ENCODE data around the gene FOXD1. TPM values are rescaled to one million over a fixed set of nuclear protein-coding genes. Genes with fewer than 3 reads are reported as not detected.

The FOXD1 gene
- polyA plus RNA-seq, 2 of the 4 experiments (the other 2 are of a cell fraction): 2.2 to 8.2 TPM

DNA sequence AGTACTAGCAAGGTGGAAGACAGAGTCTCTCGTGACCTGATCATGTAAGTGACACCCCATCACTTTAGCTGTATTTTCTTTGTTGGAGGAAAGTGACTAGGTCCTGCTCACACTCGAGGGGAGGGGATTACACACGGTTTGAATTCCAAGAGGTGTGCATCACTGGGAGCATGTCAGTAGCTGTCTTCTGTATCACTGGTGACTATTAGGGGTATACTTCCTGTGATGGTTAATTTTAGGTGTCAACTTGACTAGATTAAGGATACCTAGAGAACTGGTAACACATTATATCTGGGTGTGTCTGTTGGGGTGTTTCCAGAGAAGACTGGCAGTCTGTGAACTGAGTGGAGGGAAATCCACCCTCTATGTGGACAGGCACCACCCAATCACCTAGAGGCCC lies 22.5 kb downstream of the FOXD1 start:
- WGBS (ENCODE audit: missing lambda C conversion rate): 33% methylated on average over 3 of the region's 3 CpGs
- no peak for TF ChIP-seq POLR2A (IDR thresholded peaks at IDR 0.05; ENCODE audit: low read length)
- TF ChIP-seq, protein P1, sequence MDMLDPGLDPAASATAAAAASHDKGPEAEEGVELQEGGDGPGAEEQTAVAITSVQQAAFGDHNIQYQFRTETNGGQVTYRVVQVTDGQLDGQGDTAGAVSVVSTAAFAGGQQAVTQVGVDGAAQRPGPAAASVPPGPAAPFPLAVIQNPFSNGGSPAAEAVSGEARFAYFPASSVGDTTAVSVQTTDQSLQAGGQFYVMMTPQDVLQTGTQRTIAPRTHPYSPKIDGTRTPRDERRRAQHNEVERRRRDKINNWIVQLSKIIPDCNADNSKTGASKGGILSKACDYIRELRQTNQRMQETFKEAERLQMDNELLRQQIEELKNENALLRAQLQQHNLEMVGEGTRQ (IDR thresholded peaks at IDR 0.05): no peak
- TF ChIP-seq, protein P2, sequence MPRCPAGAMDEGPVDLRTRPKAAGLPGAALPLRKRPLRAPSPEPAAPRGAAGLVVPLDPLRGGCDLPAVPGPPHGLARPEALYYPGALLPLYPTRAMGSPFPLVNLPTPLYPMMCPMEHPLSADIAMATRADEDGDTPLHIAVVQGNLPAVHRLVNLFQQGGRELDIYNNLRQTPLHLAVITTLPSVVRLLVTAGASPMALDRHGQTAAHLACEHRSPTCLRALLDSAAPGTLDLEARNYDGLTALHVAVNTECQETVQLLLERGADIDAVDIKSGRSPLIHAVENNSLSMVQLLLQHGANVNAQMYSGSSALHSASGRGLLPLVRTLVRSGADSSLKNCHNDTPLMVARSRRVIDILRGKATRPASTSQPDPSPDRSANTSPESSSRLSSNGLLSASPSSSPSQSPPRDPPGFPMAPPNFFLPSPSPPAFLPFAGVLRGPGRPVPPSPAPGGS (IDR thresholded peaks at IDR 0.05): no peak
- DNase-seq (ENCODE audit: low read depth in 1 of 2, low spot score in 1 of 2) (no peak), FAIRE-seq (no peak), ATAC-seq (no peak)
- Histone ChIP-seq H3K9me3 (no peaks in the 10 kb centered on the region), H3K4me1 (no peaks in the 10 kb centered on the region), H3K4me3 (no peak overlapping the region), H3K27ac (no peak overlapping the region), H3K4me2 (no peak overlapping the region)
- CTCF ChIA-PET: interaction anchor here (0.6 to 2.4 kb wide), 9 partner anchors 9 to 343 kb away, joined by 3 to 9 read pairs (median 4); no protein-coding TSS in a partner anchor
- POLR2A ChIA-PET: interaction anchor here (1.0 kb wide), 1 partner anchor 22 kb away, joined by 3 read pairs; the partner anchor contains the start of gene FOXD1

DNA sequence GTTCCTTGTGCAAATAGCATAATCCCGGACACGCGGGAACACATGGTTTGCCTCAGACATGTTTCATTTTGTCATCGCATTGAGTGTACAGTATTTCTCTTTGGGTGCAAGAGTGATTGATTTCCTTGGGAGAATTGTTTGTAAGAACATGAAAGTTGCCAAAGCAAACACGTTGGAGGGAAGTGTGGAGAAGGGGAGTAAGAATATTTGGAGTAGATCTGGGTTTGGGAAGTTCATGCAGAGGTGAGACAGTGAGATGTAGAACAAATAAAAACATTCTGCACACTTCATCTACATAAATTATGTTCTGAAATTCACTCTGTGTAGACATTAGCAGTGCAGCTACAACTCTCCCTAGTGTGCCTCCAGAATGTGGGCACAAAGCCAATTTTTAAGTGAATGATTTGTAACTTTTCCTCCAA lies 24.0 kb downstream of the FOXD1 start:
- Histone ChIP-seq H3K4me1 (no peaks in the 10 kb centered on the region), H3K4me3 (no peak overlapping the region), H3K4me2 (no peak overlapping the region), H3K9me3 (no peaks in the 10 kb centered on the region), H3K27ac (no peak overlapping the region)
- ChIA-PET POLR2A (no interaction called here), CTCF (interaction anchor here (0.9 to 2.4 kb wide), 4 partner anchors 19 to 208 kb away, joined by 3 to 8 read pairs (median 5); no protein-coding TSS in a partner anchor)
- TF ChIP-seq CHD2 (IDR thresholded peaks at IDR 0.05; ENCODE audit: low read length, partially characterized antibody) (no peak), RARB (CRISPR knock-in tag; IDR thresholded peaks at IDR 0.05) (no peak), ZFP36 (IDR thresholded peaks at IDR 0.05; ENCODE audit: borderline replicate concordance, partially characterized antibody) (no peak), PHF8 (IDR thresholded peaks at IDR 0.05; ENCODE audit: borderline replicate concordance, low read depth) (no peak), HOXB13 (CRISPR knock-in tag; IDR thresholded peaks at IDR 0.05; ENCODE audit: low read depth) (no peak), RNF2 (IDR thresholded peaks at IDR 0.05; ENCODE audit: borderline replicate concordance, low read depth) (no peak), TFCP2L1 (CRISPR knock-in tag; IDR thresholded peaks at IDR 0.05) (no peak), POLR2A (IDR thresholded peaks at IDR 0.05; ENCODE audit: low read length) (no peak), POLR2AphosphoS2 (conservative IDR thresholded peaks at IDR 0.05; ENCODE audit: low read length) (no peak), NFE2L2 (conservative IDR thresholded peaks at IDR 0.05; ENCODE audit: low read length) (no peak), BHLHE40 (IDR thresholded peaks at IDR 0.05; ENCODE audit: low read depth, low read length) (no peak), KDM1A (IDR thresholded peaks at IDR 0.05; ENCODE audit: low read depth) (no peak), FOSB (CRISPR knock-in tag; IDR thresholded peaks at IDR 0.05) (no peak), SREBF2 (IDR thresholded peaks at IDR 0.05) (no peak), GATA3 (IDR thresholded peaks at IDR 0.05; ENCODE audit: borderline replicate concordance) (no peak)
- TF ChIP-seq, protein P3, sequence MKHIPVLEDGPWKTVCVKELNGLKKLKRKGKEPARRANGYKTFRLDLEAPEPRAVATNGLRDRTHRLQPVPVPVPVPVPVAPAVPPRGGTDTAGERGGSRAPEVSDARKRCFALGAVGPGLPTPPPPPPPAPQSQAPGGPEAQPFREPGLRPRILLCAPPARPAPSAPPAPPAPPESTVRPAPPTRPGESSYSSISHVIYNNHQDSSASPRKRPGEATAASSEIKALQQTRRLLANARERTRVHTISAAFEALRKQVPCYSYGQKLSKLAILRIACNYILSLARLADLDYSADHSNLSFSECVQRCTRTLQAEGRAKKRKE (CRISPR knock-in tag; IDR thresholded peaks at IDR 0.05; ENCODE audit: low read depth): no peak
- TF ChIP-seq, protein P4, sequence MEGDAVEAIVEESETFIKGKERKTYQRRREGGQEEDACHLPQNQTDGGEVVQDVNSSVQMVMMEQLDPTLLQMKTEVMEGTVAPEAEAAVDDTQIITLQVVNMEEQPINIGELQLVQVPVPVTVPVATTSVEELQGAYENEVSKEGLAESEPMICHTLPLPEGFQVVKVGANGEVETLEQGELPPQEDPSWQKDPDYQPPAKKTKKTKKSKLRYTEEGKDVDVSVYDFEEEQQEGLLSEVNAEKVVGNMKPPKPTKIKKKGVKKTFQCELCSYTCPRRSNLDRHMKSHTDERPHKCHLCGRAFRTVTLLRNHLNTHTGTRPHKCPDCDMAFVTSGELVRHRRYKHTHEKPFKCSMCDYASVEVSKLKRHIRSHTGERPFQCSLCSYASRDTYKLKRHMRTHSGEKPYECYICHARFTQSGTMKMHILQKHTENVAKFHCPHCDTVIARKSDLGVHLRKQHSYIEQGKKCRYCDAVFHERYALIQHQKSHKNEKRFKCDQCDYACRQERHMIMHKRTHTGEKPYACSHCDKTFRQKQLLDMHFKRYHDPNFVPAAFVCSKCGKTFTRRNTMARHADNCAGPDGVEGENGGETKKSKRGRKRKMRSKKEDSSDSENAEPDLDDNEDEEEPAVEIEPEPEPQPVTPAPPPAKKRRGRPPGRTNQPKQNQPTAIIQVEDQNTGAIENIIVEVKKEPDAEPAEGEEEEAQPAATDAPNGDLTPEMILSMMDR (IDR thresholded peaks at IDR 0.05): no peak
- TF ChIP-seq, protein P5, sequence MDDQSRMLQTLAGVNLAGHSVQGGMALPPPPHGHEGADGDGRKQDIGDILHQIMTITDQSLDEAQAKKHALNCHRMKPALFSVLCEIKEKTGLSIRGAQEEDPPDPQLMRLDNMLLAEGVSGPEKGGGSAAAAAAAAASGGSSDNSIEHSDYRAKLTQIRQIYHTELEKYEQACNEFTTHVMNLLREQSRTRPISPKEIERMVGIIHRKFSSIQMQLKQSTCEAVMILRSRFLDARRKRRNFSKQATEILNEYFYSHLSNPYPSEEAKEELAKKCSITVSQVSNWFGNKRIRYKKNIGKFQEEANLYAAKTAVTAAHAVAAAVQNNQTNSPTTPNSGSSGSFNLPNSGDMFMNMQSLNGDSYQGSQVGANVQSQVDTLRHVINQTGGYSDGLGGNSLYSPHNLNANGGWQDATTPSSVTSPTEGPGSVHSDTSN (IDR thresholded peaks at IDR 0.05): no peak
- ATAC-seq (no peak), DNase-seq (ENCODE audit: low read depth in 1 of 2, low spot score in 1 of 2) (no peak), FAIRE-seq (no peak)
- 74% methylated on average over 5 of the region's 5 CpGs for WGBS (ENCODE audit: missing lambda C conversion rate)
